Spinal cord (tissue), 10 donors: Measurements from ENCODE around the gene TCTA. TPM values are rescaled to one million over a fixed set of nuclear protein-coding genes. Genes with fewer than 3 reads are reported as not detected.

Source experiments
- DNase-seq, 6 donors: peaks; one replicate each; pipeline versions ENCODE4 v3.0.0 to v3.0.0-alpha.2; 2013 to 2015; ENCODE audit warnings: low spot score in 6 of 6, low read depth in 4 of 6
- H3K27ac ChIP-seq: one replicate; pipeline ENCODE4 v1.5.1; 2013; ENCODE audit warnings: low read depth, low read length, control low read depth
- H3K27me3 ChIP-seq: one replicate; pipeline ENCODE4 v1.6.1; 2013; ENCODE audit warnings: low read length; ENCODE audit not compliant: control insufficient read depth, insufficient read depth
- H3K36me3 ChIP-seq: one replicate; pipeline ENCODE4 v1.6.1; 2013; ENCODE audit warnings: low read length; ENCODE audit not compliant: control insufficient read depth, insufficient read depth
- H3K4me1 ChIP-seq: one replicate; pipeline ENCODE4 v1.6.1; 2013; ENCODE audit warnings: low read length; ENCODE audit not compliant: control insufficient read depth, insufficient read depth
- H3K4me3 ChIP-seq: one replicate; pipeline ENCODE4 v1.5.1; 2013; ENCODE audit warnings: low read depth, low read length, control low read depth
- H3K9me3 ChIP-seq: one replicate; pipeline ENCODE4 v1.6.1; 2013; ENCODE audit warnings: low read length; ENCODE audit not compliant: control insufficient read depth, insufficient read depth
- WGBS: methylation state at CpG from one replicate; pipeline ENCODE4 v1.1.5; 2013; ENCODE audit warnings: missing lambda C conversion rate; ENCODE audit not compliant: insufficient coverage; 5-methylcytosine and 5-hydroxymethylcytosine counted together
- polyA plus RNA-seq, 2 donors: library from polyadenylated mRNA; unstranded; fragments of 120-200 nt; gene quantifications; one replicate each; pipeline ENCODE4 v1.2.1, GENCODE V29; 2013; ENCODE audit not compliant: insufficient read length in 2 of 2
- total RNA-seq, 2 donors: library from RNA; depleted of rRNA in 1 of 2; stranded (reverse); fragments of 120-200 nt in 1 of 2; fragments of >200 nt in 1 of 2; gene quantifications; one replicate each; pipeline versions ENCODE4 v1.2.3 to v1.2.4, GENCODE V29; 2013 to 2014
- donor health status: healthy.

The TCTA gene
- total and polyA plus RNA-seq, 4 donors = 22.5 to 38.0 (median 31.5) TPM

DNA sequence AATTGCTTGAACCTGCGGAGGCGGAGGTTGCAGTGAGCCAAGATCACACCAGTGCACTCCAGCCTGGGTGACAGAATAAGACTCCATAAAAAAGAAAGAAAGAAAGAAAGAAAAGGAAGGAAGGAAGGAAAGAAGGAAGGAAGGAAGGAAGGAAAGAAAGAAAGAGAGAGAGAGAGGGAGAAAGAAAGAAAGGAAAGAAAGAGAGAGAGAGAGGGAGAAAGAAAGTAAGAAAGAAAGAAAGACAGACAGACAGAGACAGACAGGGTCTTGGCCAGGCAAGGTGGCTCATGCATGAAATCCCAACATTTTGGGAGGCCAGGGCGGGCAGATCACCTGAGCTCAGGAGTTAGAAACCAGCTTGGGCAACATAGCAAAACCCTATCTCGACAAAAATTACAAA, 41.4 kb downstream of the TCTA start:
- 85% methylated on average over 4 of the region's 4 CpGs for WGBS
- H3K9me3 ChIP-seq = no peaks in the 10 kb centered on the region
- H3K27ac ChIP-seq = no peak overlapping the region
- DNase-seq = no peak
- H3K27me3 ChIP-seq = no peaks in the 10 kb centered on the region
- no peak overlapping the region for H3K4me3 ChIP-seq
- no peaks in the 10 kb centered on the region for H3K36me3 ChIP-seq
- peaks cover 7% of the 10 kb centered on the region for H3K4me1 ChIP-seq

GRCh38 chr3:49454458-49454857, 42.2 kb downstream of the TCTA start:
- WGBS = no CpG with 5 or more reads among the region's 2 CpGs

DNA sequence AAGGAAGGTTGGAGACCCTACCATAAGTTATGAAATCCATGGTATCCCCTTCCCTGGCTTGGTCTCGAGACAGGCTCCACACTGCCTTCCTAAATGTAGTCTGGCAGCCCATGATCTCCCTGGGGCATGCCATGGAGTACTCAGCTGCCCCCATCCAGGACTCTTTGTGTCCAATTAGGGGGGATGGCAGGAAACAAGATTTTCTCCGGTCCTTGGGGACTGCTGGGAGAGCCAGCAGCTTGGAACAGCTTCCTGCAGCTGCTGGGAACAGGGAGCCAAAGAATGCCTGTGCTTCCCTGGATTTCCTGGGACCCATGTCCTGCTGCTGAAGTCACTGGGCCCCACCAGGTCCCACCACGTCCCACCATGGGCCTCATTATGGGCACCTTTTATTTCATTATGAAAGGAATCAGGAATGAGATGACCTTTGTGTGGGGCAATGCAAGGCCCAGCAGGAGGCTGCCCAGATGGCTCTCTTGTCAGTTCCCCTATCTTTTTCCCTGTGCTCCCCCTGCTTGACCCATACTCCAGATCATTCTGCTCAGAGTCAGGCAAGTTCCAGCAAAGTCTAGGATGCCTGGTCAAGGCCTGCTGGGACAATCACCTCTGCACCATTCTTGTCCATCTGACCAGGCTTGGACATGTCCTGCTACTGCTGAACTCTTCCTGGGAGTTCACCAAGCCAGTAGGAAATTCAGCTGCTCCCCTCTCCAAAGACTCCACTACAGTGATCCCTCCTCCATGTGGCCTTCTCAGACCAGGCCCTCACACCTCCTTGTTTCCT, 42.9 kb downstream of the TCTA start:
- Histone ChIP-seq H3K4me1 (peaks cover 20% of the 10 kb centered on the region), H3K4me3 (no peak overlapping the region), H3K9me3 (no peaks in the 10 kb centered on the region), H3K27ac (no peak overlapping the region), H3K27me3 (no peaks in the 10 kb centered on the region), H3K36me3 (no peaks in the 10 kb centered on the region)
- 50% methylated on average over 1 of the region's 3 CpGs for WGBS
- DNase-seq = peak in 1 of 6 donors; percentile 3

More at GRCh38 chr3:49454458-49454857, 42.2 kb downstream of the TCTA start:
- no peak overlapping the region for H3K27ac ChIP-seq
- no peak overlapping the region for H3K4me3 ChIP-seq
- peaks cover 16% of the 10 kb centered on the region for H3K4me1 ChIP-seq
- H3K27me3 ChIP-seq = no peaks in the 10 kb centered on the region
- no peaks in the 10 kb centered on the region for H3K9me3 ChIP-seq
- DNase-seq = no peak
- H3K36me3 ChIP-seq = no peaks in the 10 kb centered on the region

DNA sequence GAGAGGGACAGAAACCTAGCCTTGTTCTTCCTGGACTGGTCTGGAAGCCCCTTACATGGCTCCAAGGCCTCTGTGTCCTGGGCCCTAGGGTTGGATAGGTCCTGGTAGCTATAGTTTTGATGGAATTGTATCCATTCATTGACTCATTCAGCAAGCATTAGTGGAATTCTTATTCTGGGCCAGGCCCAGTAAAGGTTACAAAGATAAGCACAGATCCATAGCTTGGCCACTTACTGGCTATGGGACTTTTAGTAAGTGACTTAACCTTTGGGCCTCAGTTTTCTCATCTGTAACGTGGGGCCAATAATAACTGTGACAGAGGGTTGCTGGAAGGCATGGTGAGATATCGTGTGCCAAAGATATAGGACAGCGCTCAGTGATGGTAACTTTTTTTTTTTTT, 44.2 kb downstream of the TCTA start:
- peaks cover 25% of the 10 kb centered on the region for H3K4me1 ChIP-seq
- WGBS = 94% methylated on average over 3 of the region's 3 CpGs
- no peaks in the 10 kb centered on the region for H3K27me3 ChIP-seq
- no peak overlapping the region for H3K4me3 ChIP-seq
- no peaks in the 10 kb centered on the region for H3K36me3 ChIP-seq
- no peak for DNase-seq
- H3K9me3 ChIP-seq = no peaks in the 10 kb centered on the region
- H3K27ac ChIP-seq = no peak overlapping the region

GRCh38 chr3:49460188-49460890, 48.1 kb downstream of the TCTA start:
- Histone ChIP-seq H3K27me3 (no peaks in the 10 kb centered on the region), H3K27ac (no peak overlapping the region), H3K36me3 (no peaks in the 10 kb centered on the region), H3K4me3 (no peak overlapping the region), H3K4me1 (peaks cover 24% of the 10 kb centered on the region), H3K9me3 (no peaks in the 10 kb centered on the region)
- DNase-seq = no peak
- WGBS = 90% methylated on average over 2 of the region's 2 CpGs

GRCh38 chr3:49460956-49461355, 48.7 kb downstream of the TCTA start:
- H3K9me3 ChIP-seq = no peaks in the 10 kb centered on the region
- H3K27me3 ChIP-seq = no peaks in the 10 kb centered on the region
- no peaks in the 10 kb centered on the region for H3K36me3 ChIP-seq
- no peak overlapping the region for H3K4me3 ChIP-seq
- 90% methylated on average over 4 of the region's 4 CpGs for WGBS
- no peak for DNase-seq
- no peak overlapping the region for H3K27ac ChIP-seq
- peaks cover 30% of the 10 kb centered on the region for H3K4me1 ChIP-seq

DNA sequence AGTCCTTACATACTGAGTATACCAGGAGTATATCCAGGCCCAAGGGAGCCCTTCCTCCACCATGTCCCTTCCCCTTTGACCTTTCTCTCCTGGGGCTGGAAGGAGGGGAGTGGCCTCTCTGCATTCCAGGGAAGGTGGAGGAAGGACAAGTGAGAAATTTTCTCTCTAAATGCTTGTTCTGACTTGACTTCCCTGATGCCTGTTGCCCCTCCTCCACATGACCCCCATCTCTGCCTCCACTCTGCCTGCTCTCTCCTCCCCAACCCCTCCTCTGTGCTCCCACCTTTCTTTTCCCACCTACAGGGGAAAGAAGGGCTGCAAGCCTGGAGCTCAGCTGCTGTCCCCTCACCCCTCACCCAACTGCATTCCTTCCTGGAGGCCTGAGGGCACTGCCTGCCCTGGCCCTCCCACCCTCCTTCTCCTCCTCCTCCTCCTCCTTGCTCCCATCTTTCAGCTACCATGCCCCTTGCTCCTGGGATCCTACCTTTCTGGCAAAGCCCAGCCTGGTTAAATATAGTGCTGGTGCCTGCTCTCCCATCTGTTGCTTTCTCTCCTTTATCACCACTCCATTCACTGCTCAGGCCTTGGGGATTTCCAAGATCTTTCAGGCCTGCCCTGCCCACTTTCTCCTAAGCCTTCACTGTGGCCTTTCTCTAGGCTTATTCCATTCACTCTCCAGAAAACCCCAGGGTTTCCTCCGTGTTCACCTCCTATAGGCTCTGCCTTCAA, 49.4 kb downstream of the TCTA start:
- no CpG with 5 or more reads among the region's 1 CpG for WGBS
- no peak overlapping the region for H3K4me3 ChIP-seq
- H3K27me3 ChIP-seq = no peaks in the 10 kb centered on the region
- H3K36me3 ChIP-seq = no peaks in the 10 kb centered on the region
- H3K9me3 ChIP-seq = no peaks in the 10 kb centered on the region
- no peak for DNase-seq
- H3K4me1 ChIP-seq = peaks cover 31% of the 10 kb centered on the region
- peak overlapping the region; percentile 34 for H3K27ac ChIP-seq

- H3K9me3 ChIP-seq = no peaks in the 10 kb centered on the region
- 75% methylated on average over 1 of the region's 3 CpGs for WGBS
- peak overlapping the region; percentile 34 for H3K27ac ChIP-seq
- no peaks in the 10 kb centered on the region for H3K36me3 ChIP-seq
- no peak overlapping the region for H3K4me3 ChIP-seq
- H3K4me1 ChIP-seq = peaks cover 31% of the 10 kb centered on the region
- no peak for DNase-seq
- H3K27me3 ChIP-seq = no peaks in the 10 kb centered on the region
Observed at GRCh38 chr3:49462222-49462621, 50.0 kb downstream of the TCTA start.

- Histone ChIP-seq H3K27me3 (no peaks in the 10 kb centered on the region), H3K27ac (peak overlapping the region; percentile 76), H3K36me3 (no peaks in the 10 kb centered on the region), H3K4me3 (no peak overlapping the region), H3K9me3 (no peaks in the 10 kb centered on the region), H3K4me1 (peaks cover 32% of the 10 kb centered on the region)
- peak in 1 of 6 donors; percentile 26 for DNase-seq
- 84% methylated on average over 12 of the region's 18 CpGs for WGBS
Observed at GRCh38 chr3:49465270-49466034, 53.2 kb downstream of the TCTA start.
